Trophoblast cell (in vitro differentiated cells and primary cell): ENCODE measurements around the gene SOX6.

Experiments
- DNase-seq, 2 donors: peaks; one replicate each; pipeline ENCODE4 v3.0.0-alpha.2; 2016
- H2AFZ ChIP-seq: 2 replicates; pipeline ENCODE4 v1.6.1; 2013; ENCODE audit warnings: low read length, moderate library complexity, mild to moderate bottlenecking; ENCODE audit not compliant: insufficient read depth, poor library complexity
- H2AK5ac ChIP-seq: 2 replicates; pipeline ENCODE4 v1.6.1; 2013; ENCODE audit warnings: mild to moderate bottlenecking, low read length
- H2BK120ac ChIP-seq: 2 replicates; pipeline ENCODE4 v1.6.1; 2013; ENCODE audit warnings: low read length, mild to moderate bottlenecking, moderate library complexity; ENCODE audit not compliant: insufficient read depth, poor library complexity
- H2BK12ac ChIP-seq: 2 replicates; pipeline ENCODE4 v1.6.1; 2013; ENCODE audit warnings: mild to moderate bottlenecking, low read length, moderate library complexity
- H2BK5ac ChIP-seq: 2 replicates; pipeline ENCODE4 v1.6.1; 2013; ENCODE audit warnings: low read length, low read depth, moderate library complexity, mild to moderate bottlenecking; ENCODE audit not compliant: poor library complexity
- H3K14ac ChIP-seq: 2 replicates; pipeline ENCODE4 v1.6.1; 2013; ENCODE audit warnings: mild to moderate bottlenecking, low read length
- H3K18ac ChIP-seq: 2 replicates; pipeline ENCODE4 v1.6.1; 2013; ENCODE audit warnings: mild to moderate bottlenecking, low read length
- H3K23ac ChIP-seq: 2 replicates; pipeline ENCODE4 v1.6.1; 2013; ENCODE audit warnings: low read length
- H3K27ac ChIP-seq: 2 replicates; pipeline ENCODE4 v1.5.1; 2013; ENCODE audit warnings: low read depth, mild to moderate bottlenecking, inconsistent platforms, low read length, moderate library complexity
- H3K27me3 ChIP-seq: 2 replicates; pipeline ENCODE4 v1.6.1; 2013; ENCODE audit warnings: inconsistent platforms, mild to moderate bottlenecking, low read length, moderate library complexity; ENCODE audit not compliant: insufficient read depth
- H3K36me3 ChIP-seq, 2 experiments: 1 replicate in 1 of 2; 2 replicates in 1 of 2; pipeline ENCODE4 v1.6.1; 2013; ENCODE audit warnings: low read length in 2 of 2, mild to moderate bottlenecking in 2 of 2, moderate library complexity in 1 of 2; ENCODE audit not compliant: insufficient read depth in 2 of 2, control insufficient read depth in 1 of 2
- H3K4ac ChIP-seq: 2 replicates; pipeline ENCODE4 v1.6.1; 2013; ENCODE audit warnings: low read depth, mild to moderate bottlenecking, low read length, moderate library complexity
- H3K4me1 ChIP-seq, 2 experiments: 1 replicate in 1 of 2; 2 replicates in 1 of 2; pipeline ENCODE4 v1.6.1; 2013; ENCODE audit warnings: low read length in 2 of 2, mild to moderate bottlenecking in 2 of 2, moderate library complexity in 1 of 2; ENCODE audit not compliant: insufficient read depth in 2 of 2, control insufficient read depth in 1 of 2
- H3K4me2 ChIP-seq: 2 replicates; pipeline ENCODE4 v1.6.1; 2013; ENCODE audit warnings: inconsistent platforms, mild to moderate bottlenecking, low read length, moderate library complexity
- H3K4me3 ChIP-seq: 2 replicates; pipeline ENCODE4 v1.5.1; 2013; ENCODE audit warnings: mild to moderate bottlenecking, low read depth, low read length, inconsistent platforms
- H3K79me1 ChIP-seq: one replicate; pipeline ENCODE4 v1.6.1; 2013; ENCODE audit warnings: low read length
- H3K79me2 ChIP-seq: 2 replicates; pipeline ENCODE4 v1.6.1; 2013; ENCODE audit warnings: low read length, mild to moderate bottlenecking; ENCODE audit not compliant: control insufficient read depth, insufficient read depth, poor library complexity
- H3K9ac ChIP-seq: 2 replicates; pipeline ENCODE4 v1.6.1; 2013; ENCODE audit warnings: mild to moderate bottlenecking, low read length
- H3K9me3 ChIP-seq: 2 replicates; pipeline ENCODE4 v1.6.1; 2013; ENCODE audit warnings: low read depth, mild to moderate bottlenecking, control low read depth, inconsistent platforms, low read length; ENCODE audit not compliant: insufficient read depth
- H4K12ac ChIP-seq: 2 replicates; pipeline ENCODE4 v1.6.1; 2013; ENCODE audit warnings: low read depth, mild to moderate bottlenecking, low read length, moderate library complexity
- H4K8ac ChIP-seq: 2 replicates; pipeline ENCODE4 v1.6.1; 2013; ENCODE audit warnings: low read depth, mild to moderate bottlenecking, low read length, moderate library complexity
- H4K91ac ChIP-seq: one replicate; pipeline ENCODE4 v1.6.1; 2013; ENCODE audit warnings: low read depth, mild to moderate bottlenecking, low read length, moderate library complexity
- WGBS: extraction: QIAGEN DNeasy Blood & Tissue Kit; methylation state at CpG from one replicate; pipeline ENCODE4 v1.1.7; 2013; ENCODE audit warnings: missing lambda C conversion rate; ENCODE audit not compliant: insufficient read length, insufficient coverage; ENCODE audit errors: extremely low coverage; 5-methylcytosine and 5-hydroxymethylcytosine counted together

SOX6 gene

DNA sequence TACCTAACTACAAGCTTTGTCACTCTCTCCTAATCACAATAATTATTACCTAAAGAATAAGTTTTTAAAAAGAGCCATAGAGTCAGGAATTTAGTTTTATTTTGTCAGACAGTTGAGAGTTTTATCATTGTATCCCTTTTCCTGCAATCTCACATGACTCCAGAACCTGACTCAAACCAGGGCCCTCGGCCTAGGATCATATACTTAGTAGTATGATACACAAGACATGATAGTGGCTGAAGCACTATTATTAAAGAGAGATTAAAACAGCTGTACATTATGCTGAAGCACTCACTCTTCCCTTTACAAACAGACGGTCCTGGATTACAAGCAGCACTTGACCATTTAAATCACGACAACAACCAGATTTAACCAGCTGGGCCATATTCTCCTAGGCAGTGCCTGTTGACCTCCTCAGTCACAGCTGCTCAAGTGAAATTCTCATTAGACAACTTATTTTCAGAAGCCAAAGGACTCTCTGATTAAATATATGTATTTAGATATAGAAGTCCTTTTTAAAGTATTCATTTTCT, 44.0 kb downstream of the SOX6 start:
- WGBS, result no CpG with 5 or more reads among the region's 3 CpGs
- no peak overlapping the region for H2BK120ac ChIP-seq
- no peaks in the 10 kb centered on the region for H3K9me3 ChIP-seq
- H2AK5ac ChIP-seq, result no peak overlapping the region
- DNase-seq, result no peak
- no peaks in the 10 kb centered on the region for H3K79me2 ChIP-seq
- H3K4ac ChIP-seq, result no peak overlapping the region
- H2AFZ ChIP-seq, result no peak overlapping the region
- no peak overlapping the region for H3K4me2 ChIP-seq
- no peak overlapping the region for H3K14ac ChIP-seq
- no peak overlapping the region for H2BK12ac ChIP-seq
- no peak overlapping the region for H2BK5ac ChIP-seq
- no peaks in the 10 kb centered on the region for H3K79me1 ChIP-seq
- no peak overlapping the region for H3K4me3 ChIP-seq
- no peaks in the 10 kb centered on the region for H3K4me1 ChIP-seq
- H3K23ac ChIP-seq, result no peak overlapping the region
- no peaks in the 10 kb centered on the region for H3K27me3 ChIP-seq
- no peaks in the 10 kb centered on the region for H3K36me3 ChIP-seq
- H4K8ac ChIP-seq, result no peak overlapping the region
- no peak overlapping the region for H4K12ac ChIP-seq
- no peak overlapping the region for H3K9ac ChIP-seq
- H4K91ac ChIP-seq, result no peak overlapping the region
- H3K27ac ChIP-seq, result no peak overlapping the region
- no peak overlapping the region for H3K18ac ChIP-seq

DNA sequence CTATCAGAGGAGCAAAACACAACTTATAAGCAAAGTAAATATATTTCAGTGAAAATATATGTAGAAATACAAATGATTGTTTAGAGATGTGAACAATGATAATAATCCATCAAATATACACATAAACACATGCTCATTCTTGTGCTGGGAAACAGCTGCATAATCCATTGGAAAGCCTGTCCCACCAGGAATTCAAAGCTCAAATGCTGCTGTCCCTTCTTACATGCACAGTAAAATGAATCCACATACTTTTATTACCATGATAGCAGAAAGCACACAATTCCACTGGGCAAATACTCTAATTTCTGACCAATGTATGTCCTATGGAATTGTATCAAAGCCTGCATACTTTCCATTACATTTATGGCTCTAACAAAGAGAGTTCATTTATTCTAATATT, 44.5 kb downstream of the SOX6 start:
- H3K27ac ChIP-seq, result no peak overlapping the region
- no peak overlapping the region for H3K14ac ChIP-seq
- no peak overlapping the region for H2BK5ac ChIP-seq
- H3K9me3 ChIP-seq, result no peaks in the 10 kb centered on the region
- no peak overlapping the region for H3K4me3 ChIP-seq
- no peak overlapping the region for H3K18ac ChIP-seq
- H3K4me2 ChIP-seq, result no peak overlapping the region
- H3K36me3 ChIP-seq, result no peaks in the 10 kb centered on the region
- H3K79me1 ChIP-seq, result no peaks in the 10 kb centered on the region
- H2BK12ac ChIP-seq, result no peak overlapping the region
- H3K27me3 ChIP-seq, result no peaks in the 10 kb centered on the region
- H3K23ac ChIP-seq, result no peak overlapping the region
- H4K12ac ChIP-seq, result no peak overlapping the region
- no peak overlapping the region for H4K8ac ChIP-seq
- H3K4ac ChIP-seq, result no peak overlapping the region
- no peaks in the 10 kb centered on the region for H3K4me1 ChIP-seq
- H3K9ac ChIP-seq, result no peak overlapping the region
- no peak overlapping the region for H2AK5ac ChIP-seq
- H3K79me2 ChIP-seq, result no peaks in the 10 kb centered on the region
- H2AFZ ChIP-seq, result no peak overlapping the region
- H4K91ac ChIP-seq, result no peak overlapping the region
- H2BK120ac ChIP-seq, result no peak overlapping the region
- no peak for DNase-seq

DNA sequence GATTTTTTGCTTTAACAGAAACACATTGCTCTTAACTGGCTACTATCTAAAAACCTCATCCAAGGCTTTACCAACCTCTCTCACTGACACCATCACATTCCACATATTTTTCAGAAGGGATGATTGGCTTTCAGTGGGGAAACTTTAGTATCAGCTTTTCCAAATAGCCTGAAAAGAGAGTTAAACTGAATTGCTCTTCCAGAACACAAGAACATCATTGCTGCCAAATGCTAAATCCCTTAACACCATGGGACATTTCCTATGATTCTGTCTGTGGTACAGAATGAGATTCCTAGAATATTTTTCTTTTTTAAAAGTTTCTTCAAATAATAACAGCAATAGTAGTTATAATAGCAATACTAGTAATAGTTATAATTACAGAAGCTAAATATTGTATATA, 45.4 kb downstream of the SOX6 start:
- Histone ChIP-seq H3K79me1 (no peaks in the 10 kb centered on the region), H3K9me3 (no peaks in the 10 kb centered on the region), H3K27ac (no peak overlapping the region), H3K18ac (no peak overlapping the region), H3K23ac (no peak overlapping the region), H3K79me2 (no peaks in the 10 kb centered on the region), H3K36me3 (no peaks in the 10 kb centered on the region), H3K9ac (no peak overlapping the region), H2BK12ac (no peak overlapping the region), H2BK120ac (no peak overlapping the region), H3K4me1 (no peaks in the 10 kb centered on the region), H4K8ac (no peak overlapping the region), H3K4me3 (no peak overlapping the region), H3K14ac (no peak overlapping the region), H4K12ac (no peak overlapping the region), H3K4me2 (no peak overlapping the region), H2AK5ac (no peak overlapping the region), H2AFZ (no peak overlapping the region), H3K27me3 (no peaks in the 10 kb centered on the region), H4K91ac (no peak overlapping the region), H3K4ac (no peak overlapping the region), H2BK5ac (no peak overlapping the region)
- no peak for DNase-seq

DNA sequence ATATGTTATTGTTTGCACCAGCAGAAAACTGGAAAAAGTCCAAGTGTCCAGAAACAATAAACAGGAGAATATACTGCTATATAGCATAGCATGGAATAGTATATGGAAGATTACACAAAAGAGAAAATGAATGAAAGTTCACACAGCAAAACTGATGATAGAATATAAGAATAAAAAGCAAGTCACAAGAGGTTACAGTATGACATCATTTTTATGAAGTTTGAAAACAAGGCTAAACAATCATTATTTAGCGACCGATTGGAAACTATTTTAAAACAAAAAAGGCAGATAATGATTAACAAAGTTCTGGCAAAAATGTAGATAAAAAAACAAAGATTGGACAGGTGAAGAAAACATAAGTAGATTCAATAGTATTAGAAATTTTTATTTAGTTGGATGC, 47.1 kb downstream of the SOX6 start:
- H3K4me2 ChIP-seq, result no peak overlapping the region
- no peak overlapping the region for H2BK120ac ChIP-seq
- H4K91ac ChIP-seq, result no peak overlapping the region
- no peak overlapping the region for H3K4ac ChIP-seq
- no peak overlapping the region for H3K14ac ChIP-seq
- H3K79me2 ChIP-seq, result no peaks in the 10 kb centered on the region
- H3K27me3 ChIP-seq, result no peaks in the 10 kb centered on the region
- H3K36me3 ChIP-seq, result no peaks in the 10 kb centered on the region
- no peak overlapping the region for H3K4me3 ChIP-seq
- H4K12ac ChIP-seq, result no peak overlapping the region
- H2BK12ac ChIP-seq, result no peak overlapping the region
- H3K27ac ChIP-seq, result no peak overlapping the region
- no peak overlapping the region for H2AFZ ChIP-seq
- no peak overlapping the region for H3K23ac ChIP-seq
- no peaks in the 10 kb centered on the region for H3K79me1 ChIP-seq
- no peak overlapping the region for H3K9ac ChIP-seq
- no peak overlapping the region for H4K8ac ChIP-seq
- WGBS, result no CpG with 5 or more reads among the region's 2 CpGs
- no peaks in the 10 kb centered on the region for H3K4me1 ChIP-seq
- no peak for DNase-seq
- no peak overlapping the region for H2BK5ac ChIP-seq
- H2AK5ac ChIP-seq, result no peak overlapping the region
- no peak overlapping the region for H3K18ac ChIP-seq
- no peaks in the 10 kb centered on the region for H3K9me3 ChIP-seq
